BLaER1 (cell line): ENCODE data around the gene OR1E2.
"Not testable (repeated sequence)": the region's sequence is repeated elsewhere in the genome, so short reads cannot be mapped to it uniquely, and the experiment has no call there.

Experiments used
- H3K27ac ChIP-seq: shearing (Covaris generic); formaldehyde crosslinking; 2 replicates; pipeline ENCODE4 v1.8.1; 2022
- H3K27me3 ChIP-seq: shearing (Covaris generic); formaldehyde crosslinking; 2 replicates; pipeline ENCODE4 v1.8.1; 2022
- H3K36me3 ChIP-seq: shearing (Covaris generic); formaldehyde crosslinking; 2 replicates; pipeline ENCODE4 v1.8.1; 2022
- H3K4me1 ChIP-seq: shearing (Covaris generic); formaldehyde crosslinking; 2 replicates; pipeline ENCODE4 v1.8.1; 2022
- H3K4me2 ChIP-seq: shearing (Covaris generic); formaldehyde crosslinking; 2 replicates; pipeline ENCODE4 v1.8.1; 2022
- H3K4me3 ChIP-seq: shearing (Covaris generic); formaldehyde crosslinking; 2 replicates; pipeline ENCODE4 v1.8.1; 2022
- H3K9ac ChIP-seq: shearing (Covaris generic); formaldehyde crosslinking; 2 replicates; pipeline ENCODE4 v1.8.1; 2022
- H3K9me3 ChIP-seq: shearing (Covaris generic); formaldehyde crosslinking; 2 replicates; pipeline ENCODE4 v1.8.1; 2022
- H4K20me1 ChIP-seq: shearing (Covaris generic); formaldehyde crosslinking; 2 replicates; pipeline ENCODE4 v1.8.1; 2022
- Cebpa-rat ChIP-seq: shearing (Covaris generic); IDR thresholded peaks from 2 replicates; pipeline ENCODE4 v1.8.1; 2022

Gene OR1E2

DNA sequence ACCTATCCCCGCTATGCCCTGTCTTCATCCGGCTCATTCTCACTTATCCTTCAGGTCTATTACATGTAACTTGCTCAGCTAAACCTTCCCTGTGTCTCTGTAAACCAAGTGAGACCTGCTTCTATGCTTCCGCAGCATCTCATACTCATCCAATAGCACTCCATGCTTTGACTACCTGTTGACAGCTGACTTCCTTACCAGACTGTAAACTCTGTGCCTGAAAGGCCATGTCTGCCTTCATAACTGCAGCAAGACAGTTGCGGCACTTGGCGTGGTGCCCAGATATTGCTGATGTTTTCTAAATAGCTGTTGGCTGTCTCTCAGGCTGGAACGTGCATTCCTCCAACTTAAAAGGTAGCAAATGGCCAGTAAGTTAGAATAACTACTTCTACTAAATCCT is 33.6 kb downstream of the OR1E2 start:
- Histone ChIP-seq H3K4me2 (no peak overlapping the region), H3K27ac (no peak overlapping the region), H3K27me3 (no peaks in the 10 kb centered on the region), H3K4me1 (no peaks in the 10 kb centered on the region), H3K9me3 (no peaks in the 10 kb centered on the region), H3K4me3 (no peak overlapping the region), H3K9ac (no peak overlapping the region), H3K36me3 (no peaks in the 10 kb centered on the region), H4K20me1 (no peaks in the 10 kb centered on the region)
- no peak for TF ChIP-seq Cebpa-rat

DNA sequence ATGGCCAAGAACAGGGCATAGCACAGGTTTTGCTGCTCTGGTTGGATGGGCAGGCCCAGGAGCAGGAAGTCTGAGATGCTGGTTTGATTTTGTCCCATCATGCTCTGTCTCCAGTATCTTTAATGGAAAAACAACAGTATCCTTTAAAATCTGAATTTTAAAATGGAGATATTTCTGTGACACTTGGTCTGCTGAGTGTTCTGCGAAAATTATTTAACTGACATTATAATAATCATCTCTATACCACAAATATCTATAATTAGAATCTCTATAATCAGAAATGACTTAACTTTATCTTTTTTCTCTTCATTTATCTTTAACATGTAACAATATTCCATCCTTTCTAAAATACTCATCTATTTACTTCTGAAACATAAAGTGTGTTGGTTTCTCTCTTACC is 35.3 kb downstream of the OR1E2 start, which contains the start of gene OR1E1:
OR1E1 (minus strand) TSS at position 101 of the 400 bp plus-strand sequence; CDS start at position 101, 0 bp downstream.
- Histone ChIP-seq H3K4me3 (no peak within 1 kb of the TSS), H3K36me3 (no peaks in the 10 kb centered on the region), H3K4me2 (no peak within 1 kb of the TSS), H3K9me3 (no peaks in the 10 kb centered on the region), H3K9ac (no peak within 1 kb of the TSS), H3K4me1 (no peaks in the 10 kb centered on the region), H3K27me3 (no peaks in the 10 kb centered on the region), H3K27ac (no peak within 1 kb of the TSS), H4K20me1 (no peaks in the 10 kb centered on the region)
- no peak for TF ChIP-seq Cebpa-rat

DNA sequence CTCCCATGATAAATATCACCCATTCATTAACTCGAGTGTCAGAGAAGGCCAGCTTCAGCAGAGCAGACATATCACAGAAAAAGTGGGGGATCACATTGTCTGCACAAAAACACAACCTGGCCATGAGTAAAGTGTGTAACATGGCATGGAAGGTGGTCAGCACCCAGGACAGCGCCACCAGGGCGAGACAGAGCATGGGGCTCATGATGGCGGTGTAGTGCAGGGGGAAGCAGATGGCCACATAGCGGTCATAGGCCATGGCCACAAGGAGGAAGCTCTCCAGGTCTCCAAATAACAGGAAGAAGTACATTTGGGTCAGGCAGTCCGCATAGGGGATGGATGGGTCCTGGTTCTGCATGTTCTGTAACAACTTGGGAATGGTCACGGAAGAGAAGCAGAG is 35.8 kb downstream of the OR1E2 start:
- not testable (repeated sequence) for H3K9me3 ChIP-seq, H3K4me1 ChIP-seq, H4K20me1 ChIP-seq, H3K9ac ChIP-seq, H3K36me3 ChIP-seq, H3K4me2 ChIP-seq, H3K4me3 ChIP-seq, H3K27ac ChIP-seq, H3K27me3 ChIP-seq

DNA sequence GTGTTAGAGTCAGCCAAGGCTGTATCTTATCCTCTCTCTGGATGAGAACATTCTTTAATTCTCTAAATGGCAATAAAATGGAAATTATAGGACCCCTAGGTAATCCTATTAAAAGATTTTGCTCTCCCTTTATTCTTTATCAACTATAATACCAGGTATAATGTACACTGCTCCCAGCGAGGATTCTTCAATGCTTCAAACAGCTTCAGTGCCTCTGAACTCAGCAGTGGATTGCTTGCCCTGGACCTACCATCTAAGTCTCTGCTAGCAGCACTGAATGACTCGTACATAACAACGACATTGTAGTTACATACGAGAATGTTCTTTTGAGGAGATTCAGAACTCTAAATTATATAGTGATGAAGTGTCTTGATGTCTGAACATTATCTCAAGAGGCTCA is 43.9 kb downstream of the OR1E2 start:
- Histone ChIP-seq H3K4me1 (no peaks in the 10 kb centered on the region), H3K4me3 (no peak overlapping the region), H3K27me3 (no peaks in the 10 kb centered on the region), H3K36me3 (no peaks in the 10 kb centered on the region), H4K20me1 (no peaks in the 10 kb centered on the region), H3K27ac (no peak overlapping the region), H3K9me3 (peaks cover 14% of the 10 kb centered on the region), H3K9ac (no peak overlapping the region), H3K4me2 (no peak overlapping the region)
- TF ChIP-seq Cebpa-rat, result no peak

DNA sequence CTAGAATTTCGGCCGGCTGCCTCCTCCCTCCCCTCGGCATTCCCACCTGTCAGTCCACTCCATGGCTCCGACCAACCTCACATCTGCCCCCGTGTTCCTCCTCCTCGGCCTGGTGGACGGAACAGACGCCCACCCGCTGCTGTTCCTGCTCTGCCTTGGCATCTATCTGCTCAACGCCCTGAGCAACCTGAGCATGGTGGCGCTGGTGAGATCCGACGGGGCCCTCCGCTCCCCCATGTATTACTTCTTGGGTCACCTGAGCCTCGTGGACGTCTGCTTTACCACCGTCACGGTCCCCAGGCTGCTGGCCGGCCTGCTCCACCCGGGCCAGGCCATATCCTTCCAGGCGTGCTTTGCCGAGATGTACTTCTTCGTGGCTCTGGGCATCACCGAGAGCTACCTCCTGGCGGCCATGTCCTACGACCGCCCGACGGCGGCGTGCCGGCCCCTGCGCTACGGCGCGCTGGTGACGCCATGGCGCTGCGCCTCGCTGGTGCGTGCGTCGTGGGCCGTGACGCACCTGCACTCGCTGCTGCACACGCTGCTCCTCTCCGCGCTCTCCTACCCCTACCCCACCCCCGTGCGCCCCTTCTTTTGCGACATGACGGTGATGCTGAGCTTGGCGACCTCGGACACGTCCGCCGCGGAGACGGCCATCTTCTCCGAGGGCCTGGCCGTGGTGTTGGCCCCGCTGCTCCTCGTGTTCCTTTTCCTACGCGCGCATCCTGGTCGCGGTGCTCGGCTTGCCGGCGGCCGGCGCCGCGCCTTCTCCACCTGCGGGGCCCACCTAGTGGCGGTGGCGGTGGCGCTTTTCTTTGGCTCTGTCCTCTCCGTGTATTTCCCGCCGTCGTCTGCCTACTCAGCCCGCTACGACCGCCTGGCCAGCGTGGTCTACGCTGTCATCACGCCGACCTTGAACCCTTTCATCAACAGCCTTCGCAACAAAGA is 47.5 kb downstream of the OR1E2 start, which contains the start of gene OR3A2:
OR3A2 (minus strand) TSS at position 440 of the 948 bp plus-strand sequence.
- Histone ChIP-seq H3K27me3 (no peaks in the 10 kb centered on the region), H3K4me2 (no peak within 1 kb of the TSS), H3K4me1 (no peaks in the 10 kb centered on the region), H4K20me1 (no peaks in the 10 kb centered on the region), H3K27ac (no peak within 1 kb of the TSS), H3K36me3 (no peaks in the 10 kb centered on the region), H3K9ac (no peak within 1 kb of the TSS), H3K9me3 (peaks cover 10% of the 10 kb centered on the region), H3K4me3 (no peak within 1 kb of the TSS)
- TF ChIP-seq Cebpa-rat, result no peak
